ENCODE measurements around the gene SART1.

SART1 gene

GRCh38 chr11:65962141-65962564 lies 619 bp downstream of the SART1 start:
- no peaks in the 10 kb centered on the region for H3K27me3 ChIP-seq (ENCODE audit: insufficient read depth, low read depth, severe bottlenecking)
- DNase-seq, result no peak
- peaks cover 35% of the 10 kb centered on the region for H3K36me3 ChIP-seq
- peak overlapping the region; percentile 89 for H3K27ac ChIP-seq
- H3K9me3 ChIP-seq (ENCODE audit: severe bottlenecking), result no peaks in the 10 kb centered on the region
- H3K4me3 ChIP-seq (ENCODE audit: low read depth, low read length), result peak overlapping the region; percentile 83
- TF ChIP-seq, protein P1, sequence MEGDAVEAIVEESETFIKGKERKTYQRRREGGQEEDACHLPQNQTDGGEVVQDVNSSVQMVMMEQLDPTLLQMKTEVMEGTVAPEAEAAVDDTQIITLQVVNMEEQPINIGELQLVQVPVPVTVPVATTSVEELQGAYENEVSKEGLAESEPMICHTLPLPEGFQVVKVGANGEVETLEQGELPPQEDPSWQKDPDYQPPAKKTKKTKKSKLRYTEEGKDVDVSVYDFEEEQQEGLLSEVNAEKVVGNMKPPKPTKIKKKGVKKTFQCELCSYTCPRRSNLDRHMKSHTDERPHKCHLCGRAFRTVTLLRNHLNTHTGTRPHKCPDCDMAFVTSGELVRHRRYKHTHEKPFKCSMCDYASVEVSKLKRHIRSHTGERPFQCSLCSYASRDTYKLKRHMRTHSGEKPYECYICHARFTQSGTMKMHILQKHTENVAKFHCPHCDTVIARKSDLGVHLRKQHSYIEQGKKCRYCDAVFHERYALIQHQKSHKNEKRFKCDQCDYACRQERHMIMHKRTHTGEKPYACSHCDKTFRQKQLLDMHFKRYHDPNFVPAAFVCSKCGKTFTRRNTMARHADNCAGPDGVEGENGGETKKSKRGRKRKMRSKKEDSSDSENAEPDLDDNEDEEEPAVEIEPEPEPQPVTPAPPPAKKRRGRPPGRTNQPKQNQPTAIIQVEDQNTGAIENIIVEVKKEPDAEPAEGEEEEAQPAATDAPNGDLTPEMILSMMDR (IDR thresholded peaks at IDR 0.05; ENCODE audit: low read depth, low read length), result no peak

DNA sequence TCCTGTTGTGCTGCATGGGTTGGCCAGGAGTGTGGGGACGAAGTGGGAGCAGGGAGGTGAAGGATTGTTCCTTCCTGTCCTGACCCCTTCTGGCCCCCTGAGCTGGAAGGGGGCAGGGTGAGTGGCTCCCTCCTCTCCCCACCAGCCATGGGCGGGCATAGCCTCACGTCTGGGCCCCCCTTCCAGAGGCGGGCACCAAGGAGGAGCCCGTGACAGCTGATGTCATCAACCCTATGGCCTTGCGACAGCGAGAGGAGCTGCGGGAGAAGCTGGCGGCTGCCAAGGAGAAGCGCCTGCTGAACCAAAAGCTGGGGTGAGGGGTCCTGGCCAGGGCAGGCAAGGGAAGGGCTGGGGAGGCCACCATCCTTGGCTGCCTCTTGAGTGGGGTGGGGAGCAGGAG lies 3.4 kb downstream of the SART1 start:
- TF ChIP-seq, protein P1 (IDR thresholded peaks at IDR 0.05; ENCODE audit: low read depth, low read length), result no peak
- DNase-seq, result no peak
- Histone ChIP-seq H3K27ac (no peak overlapping the region), H3K27me3 (ENCODE audit: insufficient read depth, low read depth, severe bottlenecking) (no peaks in the 10 kb centered on the region), H3K9me3 (ENCODE audit: severe bottlenecking) (no peaks in the 10 kb centered on the region), H3K4me3 (ENCODE audit: low read depth, low read length) (no peak overlapping the region), H3K36me3 (peaks cover 54% of the 10 kb centered on the region)

DNA sequence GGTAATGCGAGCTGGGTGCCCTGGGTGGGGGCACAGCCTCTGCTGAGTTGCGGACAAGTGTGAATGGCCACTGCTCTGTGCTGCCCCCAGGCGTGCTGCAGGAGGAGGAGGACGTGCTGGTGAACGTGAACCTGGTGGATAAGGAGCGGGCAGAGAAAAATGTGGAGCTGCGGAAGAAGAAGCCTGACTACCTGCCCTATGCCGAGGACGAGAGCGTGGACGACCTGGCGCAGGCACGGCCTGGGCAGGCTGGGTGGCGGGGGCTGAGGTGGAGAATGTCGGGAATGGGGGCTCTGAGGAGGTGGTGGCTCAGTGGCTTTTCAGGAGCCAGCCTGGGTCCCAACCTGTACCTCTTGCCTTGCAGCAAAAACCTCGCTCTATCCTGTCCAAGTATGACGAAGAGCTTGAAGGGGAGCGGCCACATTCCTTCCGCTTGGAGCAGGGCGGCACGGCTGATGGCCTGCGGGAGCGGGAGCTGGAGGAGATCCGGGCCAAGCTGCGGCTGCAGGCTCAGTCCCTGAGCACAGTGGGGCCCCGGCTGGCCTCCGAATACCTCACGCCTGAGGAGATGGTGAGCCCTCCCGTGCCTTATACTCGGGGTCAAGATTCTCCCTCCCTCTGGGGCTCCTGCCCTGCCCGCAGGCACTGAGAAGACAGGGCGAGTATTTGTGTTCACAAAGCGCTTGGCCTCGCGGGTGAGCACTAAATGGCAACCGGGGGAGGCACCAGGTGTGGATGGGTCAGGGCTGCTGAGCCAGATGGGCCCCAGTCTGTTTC lies 4.6 kb downstream of the SART1 start:
- TF ChIP-seq, protein P1 (IDR thresholded peaks at IDR 0.05; ENCODE audit: low read depth, low read length), result no peak
- Histone ChIP-seq H3K27ac (no peak overlapping the region), H3K36me3 (peaks cover 58% of the 10 kb centered on the region), H3K4me3 (ENCODE audit: low read depth, low read length) (no peak overlapping the region), H3K27me3 (ENCODE audit: insufficient read depth, low read depth, severe bottlenecking) (no peaks in the 10 kb centered on the region), H3K9me3 (ENCODE audit: severe bottlenecking) (no peaks in the 10 kb centered on the region)
- DNase-seq, result no peak

DNA sequence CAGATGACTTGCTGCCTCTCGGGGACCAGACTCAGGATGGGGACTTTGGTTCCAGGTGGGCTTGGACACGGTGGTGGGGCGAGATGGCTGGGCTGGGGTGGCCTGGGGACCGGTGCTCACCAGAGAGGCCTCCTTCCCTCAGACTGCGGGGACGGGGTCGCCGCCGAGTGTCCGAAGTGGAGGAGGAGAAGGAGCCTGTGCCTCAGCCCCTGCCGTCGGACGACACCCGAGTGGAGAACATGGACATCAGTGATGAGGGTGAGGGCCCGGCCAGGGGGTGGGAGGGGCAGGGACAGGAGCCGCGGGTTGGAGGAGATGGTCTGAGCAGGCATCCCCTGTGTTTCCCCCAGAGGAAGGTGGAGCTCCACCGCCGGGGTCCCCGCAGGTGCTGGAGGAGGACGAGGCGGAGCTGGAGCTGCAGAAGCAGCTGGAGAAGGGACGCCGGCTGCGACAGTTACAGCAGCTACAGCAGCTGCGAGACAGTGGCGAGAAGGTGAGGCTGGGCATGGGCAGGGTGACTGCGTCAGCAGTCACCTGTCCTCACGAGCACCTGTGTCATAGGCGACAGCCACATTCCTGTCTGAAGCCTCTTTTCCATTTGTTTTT lies 5.9 kb downstream of the SART1 start:
- H3K4me3 ChIP-seq (ENCODE audit: low read depth, low read length), result no peak overlapping the region
- TF ChIP-seq, protein P1 (IDR thresholded peaks at IDR 0.05; ENCODE audit: low read depth, low read length), result no peak
- H3K27ac ChIP-seq, result no peak overlapping the region
- no peak for DNase-seq
- no peaks in the 10 kb centered on the region for H3K9me3 ChIP-seq (ENCODE audit: severe bottlenecking)
- peaks cover 65% of the 10 kb centered on the region for H3K36me3 ChIP-seq
- no peaks in the 10 kb centered on the region for H3K27me3 ChIP-seq (ENCODE audit: insufficient read depth, low read depth, severe bottlenecking)

GRCh38 chr11:65968600-65969482 lies 7.3 kb downstream of the SART1 start:
- no peak for DNase-seq
- no peak overlapping the region for H3K27ac ChIP-seq
- no peak overlapping the region for H3K4me3 ChIP-seq (ENCODE audit: low read depth, low read length)
- H3K27me3 ChIP-seq (ENCODE audit: insufficient read depth, low read depth, severe bottlenecking), result no peaks in the 10 kb centered on the region
- TF ChIP-seq, protein P1 (IDR thresholded peaks at IDR 0.05; ENCODE audit: low read depth, low read length), result no peak
- H3K36me3 ChIP-seq, result peaks cover 67% of the 10 kb centered on the region
- no peaks in the 10 kb centered on the region for H3K9me3 ChIP-seq (ENCODE audit: severe bottlenecking)
